ENCODE measurements around the gene HMCN1. TPM values are rescaled to one million over a fixed set of nuclear protein-coding genes. Genes with fewer than 3 reads are reported as not detected.

The HMCN1 gene
- total and polyA plus RNA-seq, 2 experiments from 2014 or later = 1.6 to 8.7 TPM

- TF ChIP-seq ZNF462 (CRISPR knock-in tag; IDR thresholded peaks at IDR 0.05) (no peak), NANOG (IDR thresholded peaks at IDR 0.05; ENCODE audit: borderline replicate concordance) (no peak), POLR2AphosphoS5 (IDR thresholded peaks at IDR 0.05; ENCODE audit: low read depth) (no peak), ETS1 (IDR thresholded peaks at IDR 0.05) (no peak), CREB1 (CRISPR knock-in tag; IDR thresholded peaks at IDR 0.05; ENCODE audit: low read depth) (no peak), ZNF331 (CRISPR knock-in tag; IDR thresholded peaks at IDR 0.05; ENCODE audit: low read depth) (no peak), STAT1 (IDR thresholded peaks at IDR 0.05; ENCODE audit: unreplicated experiment) (no peak), REST (IDR thresholded peaks at IDR 0.05; ENCODE audit: unreplicated experiment) (no peak), EZH2 (IDR thresholded peaks at IDR 0.05; ENCODE audit: low read depth, unreplicated experiment) (no peak)
These were observed 430.6 kb downstream of the HMCN1 start (continued) for GRCh38 chr1:186164773-186165172.
